ENCODE measurements around the gene FGF7. TPM values are rescaled to one million over a fixed set of nuclear protein-coding genes. Genes with fewer than 3 reads are reported as not detected.

The FGF7 gene
- polyA plus RNA-seq, 1 donor: 15.9 TPM

GRCh38 chr15:49530092-49530491 lies 107.0 kb downstream of the FGF7 start:
- Histone ChIP-seq H3K36me3 (ENCODE audit: control insufficient read depth, insufficient read depth, low read length) (no peaks in the 10 kb centered on the region), H3K4me3 (ENCODE audit: low read length) (no peak overlapping the region)
- 100% methylated on average over 1 of the region's 1 CpG for WGBS (ENCODE audit: insufficient coverage, low lambda C conversion rate)

More at GRCh38 chr15:49530092-49530491, 107.0 kb downstream of the FGF7 start:
- H3K9me3 ChIP-seq (ENCODE audit: control insufficient read depth, low read depth, low read length): no peaks in the 10 kb centered on the region
- no peak overlapping the region for H3K27ac ChIP-seq (ENCODE audit: low read length)
- H3K27me3 ChIP-seq (ENCODE audit: control insufficient read depth, insufficient read depth, low read length): no peaks in the 10 kb centered on the region
- no peak for DNase-seq
- no peaks in the 10 kb centered on the region for H3K4me1 ChIP-seq (ENCODE audit: control insufficient read depth, insufficient read depth, low read length)

Other genes with a start within 250 kb of the FGF7 start
- 8.4 TPM for gene FAM227B, start 197.6 kb downstream of the FGF7 start, polyA plus RNA-seq
- 23.2 TPM for gene DTWD1, start 197.8 kb downstream of the FGF7 start, polyA plus RNA-seq

Data from large intestine (tissue), 3 donors.